KMS-11 (cell line): ENCODE results near the gene TENM4.

Experiments used
- H2AFZ ChIP-seq: fragments of 200-600 bp; sonication (generic); 2 replicates; pipeline ENCODE4 v1.6.1; 2016; ENCODE audit warnings: antibody characterized with exemption, mixed run types, low read depth
- H3K27ac ChIP-seq: fragments of 200-600 bp; sonication (generic); 2 replicates; pipeline ENCODE4 v1.6.1; 2016; ENCODE audit warnings: mild to moderate bottlenecking, mixed run types
- H3K27me3 ChIP-seq: fragments of 200-600 bp; sonication (generic); 2 replicates; pipeline ENCODE4 v1.6.1; 2017; ENCODE audit warnings: mild to moderate bottlenecking, low read depth, mixed run types, moderate library complexity; ENCODE audit not compliant: insufficient read depth
- H3K36me3 ChIP-seq: fragments of 200-600 bp; sonication (generic); 2 replicates; pipeline ENCODE4 v1.6.1; 2017; ENCODE audit warnings: mild to moderate bottlenecking, mixed run types; ENCODE audit not compliant: insufficient read depth
- H3K4me1 ChIP-seq: fragments of 200-600 bp; sonication (generic); 2 replicates; pipeline ENCODE4 v1.6.1; 2016; ENCODE audit warnings: mild to moderate bottlenecking, low read depth, mixed run types; ENCODE audit not compliant: poor library complexity, severe bottlenecking
- H3K4me2 ChIP-seq: fragments of 200-600 bp; sonication (generic); 2 replicates; pipeline ENCODE4 v1.7.0; 2016; ENCODE audit warnings: mild to moderate bottlenecking, mixed run types
- H3K4me3 ChIP-seq: fragments of 200-600 bp; sonication (generic); IDR thresholded peaks from 2 replicates; pipeline ENCODE4 v1.6.1; 2017; ENCODE audit warnings: low read depth, low read length, mixed read lengths; ENCODE audit not compliant: insufficient read depth
- H3K79me2 ChIP-seq: fragments of 200-600 bp; sonication (generic); 2 replicates; pipeline ENCODE4 v1.6.1; 2016; ENCODE audit warnings: low read depth, mixed run types; ENCODE audit not compliant: insufficient read depth
- H3K9ac ChIP-seq: fragments of 200-600 bp; sonication (generic); 2 replicates; pipeline ENCODE4 v1.6.1; 2016; ENCODE audit warnings: mild to moderate bottlenecking, mixed run types
- H4K20me1 ChIP-seq: fragments of 200-600 bp; sonication (generic); 2 replicates; pipeline ENCODE4 v1.6.1; 2016; ENCODE audit warnings: mild to moderate bottlenecking, mixed run types; ENCODE audit not compliant: insufficient read depth
- CTCF ChIP-seq: fragments of 200-600 bp; sonication (generic); conservative IDR thresholded peaks from 2 replicates; pipeline ENCODE4 v1.6.1; 2017; ENCODE audit warnings: low read depth, mild to moderate bottlenecking, antibody characterized with exemption, low read length, moderate library complexity, mixed read lengths

The TENM4 gene

GRCh38 chr11:79081471-79082031, 359.3 kb downstream of the TENM4 start:
- Histone ChIP-seq H3K27ac (peak overlapping the region; percentile 48), H3K27me3 (no peaks in the 10 kb centered on the region), H2AFZ (no peak overlapping the region), H4K20me1 (no peaks in the 10 kb centered on the region), H3K4me2 (peak overlapping the region; percentile 14), H3K36me3 (no peaks in the 10 kb centered on the region), H3K4me1 (peaks cover 27% of the 10 kb centered on the region), H3K9ac (peak overlapping the region; percentile 19; the same call in 1 of the 2 replicates), H3K4me3 (no peak overlapping the region), H3K79me2 (no peaks in the 10 kb centered on the region)
- TF ChIP-seq CTCF: no peak

GRCh38 chr11:79080551-79080950, 360.3 kb downstream of the TENM4 start:
- no peak overlapping the region for H3K27ac ChIP-seq
- peaks cover 27% of the 10 kb centered on the region for H3K4me1 ChIP-seq
- H3K79me2 ChIP-seq: no peaks in the 10 kb centered on the region
- H2AFZ ChIP-seq: no peak overlapping the region
- H4K20me1 ChIP-seq: no peaks in the 10 kb centered on the region
- no peak overlapping the region for H3K4me2 ChIP-seq
- H3K36me3 ChIP-seq: no peaks in the 10 kb centered on the region
- H3K4me3 ChIP-seq: no peak overlapping the region
- no peaks in the 10 kb centered on the region for H3K27me3 ChIP-seq
- H3K9ac ChIP-seq: no peak overlapping the region
- no peak for TF ChIP-seq CTCF

GRCh38 chr11:79078999-79079398, 361.8 kb downstream of the TENM4 start:
- peaks cover 27% of the 10 kb centered on the region for H3K4me1 ChIP-seq
- H3K27ac ChIP-seq: no peak overlapping the region
- no peak for TF ChIP-seq CTCF
- no peak overlapping the region for H3K4me3 ChIP-seq
- H3K4me2 ChIP-seq: no peak overlapping the region; the same call in 1 of the 2 replicates
- no peaks in the 10 kb centered on the region for H4K20me1 ChIP-seq
- H3K36me3 ChIP-seq: no peaks in the 10 kb centered on the region
- H3K27me3 ChIP-seq: no peaks in the 10 kb centered on the region
- H2AFZ ChIP-seq: no peak overlapping the region
- H3K9ac ChIP-seq: no peak overlapping the region
- no peaks in the 10 kb centered on the region for H3K79me2 ChIP-seq

- H3K4me3 ChIP-seq: no peak overlapping the region
- no peak for TF ChIP-seq CTCF
- H3K79me2 ChIP-seq: no peaks in the 10 kb centered on the region
- H3K36me3 ChIP-seq: no peaks in the 10 kb centered on the region
- no peaks in the 10 kb centered on the region for H3K27me3 ChIP-seq
- peaks cover 27% of the 10 kb centered on the region for H3K4me1 ChIP-seq
- H4K20me1 ChIP-seq: no peaks in the 10 kb centered on the region
- H3K4me2 ChIP-seq: no peak overlapping the region; the same call in 1 of the 2 replicates
- no peak overlapping the region for H3K9ac ChIP-seq
- no peak overlapping the region for H3K27ac ChIP-seq
- no peak overlapping the region for H2AFZ ChIP-seq
Measured at GRCh38 chr11:79078456-79078855, 362.4 kb downstream of the TENM4 start.
